ENCODE measurements around the gene EML6. TPM values are rescaled to one million over a fixed set of nuclear protein-coding genes. Genes with fewer than 3 reads are reported as not detected.

EML6 gene
- total RNA-seq, 4 donors from 2014 or later = 0.62 to 1.5 (median 1.1) TPM

- no peak for ATAC-seq
- Histone ChIP-seq H3K4me1 (no peaks in the 10 kb centered on the region), H3K27me3 (no peaks in the 10 kb centered on the region), H3K27ac (no peak overlapping the region), H3K36me3 (no peaks in the 10 kb centered on the region), H3K9me3 (no peaks in the 10 kb centered on the region), H3K4me3 (no peak overlapping the region)
- TF ChIP-seq POLR2AphosphoS5 (IDR thresholded peaks at IDR 0.05) = no peak
- no peak for TF ChIP-seq EP300 (IDR thresholded peaks at IDR 0.05)
- TF ChIP-seq POLR2A (IDR thresholded peaks at IDR 0.05) = no peak
- no peak for TF ChIP-seq CTCF (IDR thresholded peaks at IDR 0.05)
- WGBS, 2 donors (ENCODE audit: low coverage in 1 of 2) = 60 to 71% methylated on average over 1 of the region's 1 CpG
Observed at GRCh38 chr2:54815148-54815539, 91.7 kb downstream of the EML6 start.

- 67 to 82% methylated on average over 2 of the region's 2 CpGs for WGBS, 2 donors (ENCODE audit: low coverage in 1 of 2)
- Histone ChIP-seq H3K36me3 (no peaks in the 10 kb centered on the region), H3K27me3 (no peaks in the 10 kb centered on the region), H3K4me3 (no peak overlapping the region), H3K27ac (no peak overlapping the region), H3K9me3 (no peaks in the 10 kb centered on the region), H3K4me1 (no peaks in the 10 kb centered on the region)
- TF ChIP-seq EP300 (IDR thresholded peaks at IDR 0.05) (no peak), CTCF (IDR thresholded peaks at IDR 0.05) (no peak), POLR2A (IDR thresholded peaks at IDR 0.05) (no peak), POLR2AphosphoS5 (IDR thresholded peaks at IDR 0.05) (no peak)
- no peak for ATAC-seq
Observed at GRCh38 chr2:54818226-54818625, 94.8 kb downstream of the EML6 start.

- no peaks in the 10 kb centered on the region for H3K4me1 ChIP-seq
- no peak for ATAC-seq
- H3K4me3 ChIP-seq = no peak overlapping the region
- no peaks in the 10 kb centered on the region for H3K27me3 ChIP-seq
- no peak overlapping the region for H3K27ac ChIP-seq
- H3K36me3 ChIP-seq = no peaks in the 10 kb centered on the region
- TF ChIP-seq POLR2A (IDR thresholded peaks at IDR 0.05) (no peak), EP300 (IDR thresholded peaks at IDR 0.05) (no peak), CTCF (IDR thresholded peaks at IDR 0.05) (no peak), POLR2AphosphoS5 (IDR thresholded peaks at IDR 0.05) (no peak)
- H3K9me3 ChIP-seq = no peaks in the 10 kb centered on the region
- WGBS, 2 donors (ENCODE audit: low coverage in 1 of 2) = 68 to 72% methylated on average over 3 of the region's 3 CpGs
Observed at GRCh38 chr2:54820558-54820957, 97.1 kb downstream of the EML6 start.

- no peak overlapping the region for H3K27ac ChIP-seq
- H3K4me3 ChIP-seq = no peak overlapping the region
- ATAC-seq = no peak
- WGBS, 2 donors (ENCODE audit: low coverage in 1 of 2) = 61 to 83% methylated on average over 3 to 4 of the region's 4 CpGs
- H3K9me3 ChIP-seq = no peaks in the 10 kb centered on the region
- H3K27me3 ChIP-seq = no peaks in the 10 kb centered on the region
- no peaks in the 10 kb centered on the region for H3K4me1 ChIP-seq
- H3K36me3 ChIP-seq = no peaks in the 10 kb centered on the region
- TF ChIP-seq CTCF (IDR thresholded peaks at IDR 0.05) = no peak
- TF ChIP-seq POLR2AphosphoS5 (IDR thresholded peaks at IDR 0.05) = no peak
- no peak for TF ChIP-seq EP300 (IDR thresholded peaks at IDR 0.05)
- no peak for TF ChIP-seq POLR2A (IDR thresholded peaks at IDR 0.05)
Observed at GRCh38 chr2:54824567-54824966, 101.1 kb downstream of the EML6 start.

GRCh38 chr2:54830546-54830945, 107.1 kb downstream of the EML6 start:
- no peak for ATAC-seq
- Histone ChIP-seq H3K36me3 (no peaks in the 10 kb centered on the region), H3K4me3 (no peak overlapping the region), H3K9me3 (no peaks in the 10 kb centered on the region), H3K27me3 (no peaks in the 10 kb centered on the region), H3K27ac (no peak overlapping the region), H3K4me1 (no peaks in the 10 kb centered on the region)
- WGBS, 2 donors (ENCODE audit: low coverage in 1 of 2) = 88 to 95% methylated on average over 2 to 6 of the region's 8 CpGs
- no peak for TF ChIP-seq POLR2AphosphoS5 (IDR thresholded peaks at IDR 0.05)

Data from gastroesophageal sphincter (tissue), 4 donors.